22Rv1 (cell line): ENCODE measurements around the gene EFCC1.

ENCODE experiments used
- CTCF ChIP-seq: fragments of 450-650 bp; IDR thresholded peaks from 2 replicates; pipeline ENCODE4 v1.5.1; 2017; ENCODE audit warnings: mild to moderate bottlenecking
- ZFX ChIP-seq: fragments of 450-650 bp; IDR thresholded peaks from 2 replicates; pipeline ENCODE4 v1.6.1; 2017; ENCODE audit warnings: antibody characterized with exemption, borderline replicate concordance

- TF ChIP-seq CTCF, result 0 out of 2 replicates have a peak, but pooled peaks have one; percentile 15
- no peak for TF ChIP-seq ZFX
Measured at GRCh38 chr3:129056451-129057173, 55.5 kb downstream of the EFCC1 start.
